ENCODE data around the gene LHCGR. TPM values are rescaled to one million over a fixed set of nuclear protein-coding genes. Genes with fewer than 3 reads are reported as not detected.

The LHCGR gene
- total RNA-seq, 1 donor from 2014 or later: not detected

- no peak overlapping the region for H3K27ac Mint-ChIP-seq (ENCODE audit: unreplicated experiment)
These were observed 35.1 kb upstream of the LHCGR start for GRCh38 chr2:48790407-48791170.

DNA sequence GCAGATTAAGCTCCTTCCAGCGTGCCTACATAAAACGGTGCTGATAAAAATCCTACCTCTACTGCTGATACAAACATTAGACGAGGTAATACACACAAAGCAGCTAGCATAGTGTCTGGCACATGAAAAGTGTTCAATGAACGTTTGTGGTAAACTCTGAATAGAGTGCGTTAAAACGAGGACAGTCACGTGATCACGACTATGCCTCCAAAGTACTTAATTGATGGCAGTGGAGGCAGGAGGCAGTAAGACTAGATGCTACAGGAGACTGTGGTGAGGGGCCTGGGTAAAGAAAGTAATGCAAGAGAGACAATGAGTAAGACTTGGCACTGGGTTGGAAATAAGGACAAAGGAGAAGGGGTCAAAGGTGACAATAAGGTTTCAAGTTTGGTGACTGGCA, 32.1 kb upstream of the LHCGR start:
- H3K27me3 Mint-ChIP-seq (ENCODE audit: unreplicated experiment): peaks cover 36% of the 10 kb centered on the region
- H3K4me1 Mint-ChIP-seq (ENCODE audit: unreplicated experiment): no peaks in the 10 kb centered on the region
- no peaks in the 10 kb centered on the region for H3K36me3 Mint-ChIP-seq (ENCODE audit: unreplicated experiment)
- no peaks in the 10 kb centered on the region for H3K9me3 Mint-ChIP-seq (ENCODE audit: unreplicated experiment)
- no peak for DNase-seq (ENCODE audit: extremely low spot score, unreplicated experiment)
- no peak overlapping the region for H3K4me3 Mint-ChIP-seq (ENCODE audit: unreplicated experiment)
- TF ChIP-seq, protein P1, sequence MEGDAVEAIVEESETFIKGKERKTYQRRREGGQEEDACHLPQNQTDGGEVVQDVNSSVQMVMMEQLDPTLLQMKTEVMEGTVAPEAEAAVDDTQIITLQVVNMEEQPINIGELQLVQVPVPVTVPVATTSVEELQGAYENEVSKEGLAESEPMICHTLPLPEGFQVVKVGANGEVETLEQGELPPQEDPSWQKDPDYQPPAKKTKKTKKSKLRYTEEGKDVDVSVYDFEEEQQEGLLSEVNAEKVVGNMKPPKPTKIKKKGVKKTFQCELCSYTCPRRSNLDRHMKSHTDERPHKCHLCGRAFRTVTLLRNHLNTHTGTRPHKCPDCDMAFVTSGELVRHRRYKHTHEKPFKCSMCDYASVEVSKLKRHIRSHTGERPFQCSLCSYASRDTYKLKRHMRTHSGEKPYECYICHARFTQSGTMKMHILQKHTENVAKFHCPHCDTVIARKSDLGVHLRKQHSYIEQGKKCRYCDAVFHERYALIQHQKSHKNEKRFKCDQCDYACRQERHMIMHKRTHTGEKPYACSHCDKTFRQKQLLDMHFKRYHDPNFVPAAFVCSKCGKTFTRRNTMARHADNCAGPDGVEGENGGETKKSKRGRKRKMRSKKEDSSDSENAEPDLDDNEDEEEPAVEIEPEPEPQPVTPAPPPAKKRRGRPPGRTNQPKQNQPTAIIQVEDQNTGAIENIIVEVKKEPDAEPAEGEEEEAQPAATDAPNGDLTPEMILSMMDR (IDR thresholded peaks at IDR 0.05): no peak
- H3K27ac Mint-ChIP-seq (ENCODE audit: unreplicated experiment): no peak overlapping the region

More at GRCh38 chr2:48790407-48791170, 35.1 kb upstream of the LHCGR start:
- Mint-ChIP-seq H3K4me3 (ENCODE audit: unreplicated experiment) (no peak overlapping the region), H3K27me3 (ENCODE audit: unreplicated experiment) (peaks cover 38% of the 10 kb centered on the region), H3K9me3 (ENCODE audit: unreplicated experiment) (no peaks in the 10 kb centered on the region), H3K36me3 (ENCODE audit: unreplicated experiment) (no peaks in the 10 kb centered on the region), H3K4me1 (ENCODE audit: unreplicated experiment) (no peaks in the 10 kb centered on the region)
- TF ChIP-seq, protein P1 (IDR thresholded peaks at IDR 0.05): no peak
- DNase-seq (ENCODE audit: extremely low spot score, unreplicated experiment): no peak

DNA sequence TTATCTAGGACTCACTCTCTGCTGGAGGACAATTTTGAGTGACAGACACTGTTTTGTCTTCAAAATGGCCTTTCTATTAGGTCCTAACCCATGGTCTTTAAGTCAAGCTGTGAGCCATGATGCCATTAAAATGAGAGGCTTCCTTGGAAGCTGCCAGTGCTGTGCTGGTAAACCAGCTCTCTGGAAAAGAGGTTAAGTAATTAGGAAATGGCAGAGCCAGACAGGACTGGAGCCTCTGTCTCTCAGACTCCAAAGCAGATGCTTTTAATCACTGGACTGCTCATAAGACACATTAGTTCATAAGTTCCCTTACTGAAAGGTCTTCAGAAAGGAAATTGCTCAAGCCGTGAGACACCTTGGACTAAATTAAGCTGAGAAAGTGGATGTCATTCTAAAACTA, 25.8 kb upstream of the LHCGR start:
- Mint-ChIP-seq H3K9me3 (ENCODE audit: unreplicated experiment) (no peaks in the 10 kb centered on the region), H3K27me3 (ENCODE audit: unreplicated experiment) (peaks cover 20% of the 10 kb centered on the region), H3K4me3 (ENCODE audit: unreplicated experiment) (no peak overlapping the region), H3K4me1 (ENCODE audit: unreplicated experiment) (no peaks in the 10 kb centered on the region), H3K27ac (ENCODE audit: unreplicated experiment) (no peak overlapping the region), H3K36me3 (ENCODE audit: unreplicated experiment) (peaks cover 4% of the 10 kb centered on the region)
- TF ChIP-seq, protein P1 (IDR thresholded peaks at IDR 0.05): no peak
- DNase-seq (ENCODE audit: extremely low spot score, unreplicated experiment): no peak

DNA sequence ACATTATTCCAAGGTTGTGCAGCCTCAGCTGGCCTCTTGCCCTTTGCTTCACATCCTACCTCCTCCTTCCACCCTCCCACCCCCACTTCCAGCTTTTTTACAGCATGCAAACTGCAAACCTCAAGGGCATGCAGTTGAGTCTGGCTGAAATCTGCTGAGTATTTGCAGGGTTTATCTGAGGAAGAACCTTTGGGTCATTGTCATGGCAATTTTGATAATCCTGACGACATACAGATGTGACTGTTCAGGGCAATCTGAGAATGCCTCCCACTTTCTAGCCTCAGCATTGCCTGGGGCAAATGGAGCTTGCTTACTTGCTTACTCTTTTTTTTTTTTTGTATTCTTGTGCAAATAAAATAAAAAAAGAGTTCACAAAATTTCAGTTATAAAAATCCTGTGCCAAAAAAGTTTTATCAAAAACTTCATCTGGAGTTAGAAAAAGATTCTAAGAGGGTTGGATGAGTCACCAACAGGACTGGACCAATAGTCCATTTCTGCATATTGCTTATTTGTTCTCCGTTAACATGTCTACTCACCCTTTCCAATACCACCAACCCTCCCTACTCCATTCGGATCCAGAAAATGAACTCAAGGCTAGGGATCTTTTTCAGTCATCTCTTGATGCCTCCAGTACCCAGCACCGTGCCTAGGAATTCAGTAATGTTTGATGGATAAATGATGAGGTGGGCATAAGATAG, 23.6 kb upstream of the LHCGR start:
- TF ChIP-seq, protein P1 (IDR thresholded peaks at IDR 0.05): no peak
- no peak overlapping the region for H3K27ac Mint-ChIP-seq (ENCODE audit: unreplicated experiment)

DNA sequence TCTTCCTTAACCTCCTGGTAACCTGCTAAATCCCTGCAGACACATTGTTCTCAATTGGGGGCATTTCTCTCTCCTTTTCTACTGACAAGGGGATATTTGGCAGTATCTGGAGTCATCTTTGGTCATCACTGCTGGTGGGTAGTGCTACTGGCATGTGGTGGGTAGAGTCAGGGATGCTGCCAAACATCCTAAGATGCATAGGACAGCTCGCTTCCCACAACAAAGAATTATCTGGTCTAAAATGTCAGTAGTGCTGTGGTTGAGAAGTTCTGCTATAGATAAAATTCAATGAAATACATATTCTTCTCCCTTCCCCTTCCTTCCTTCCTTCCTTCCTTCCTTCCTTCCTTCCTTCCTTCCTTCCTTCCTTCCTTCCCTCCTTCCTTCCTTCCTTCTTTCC, 18.7 kb upstream of the LHCGR start:
- Mint-ChIP-seq H3K27ac (ENCODE audit: unreplicated experiment) (no peak overlapping the region), H3K36me3 (ENCODE audit: unreplicated experiment) (peaks cover 4% of the 10 kb centered on the region), H3K27me3 (ENCODE audit: unreplicated experiment) (peaks cover 41% of the 10 kb centered on the region), H3K9me3 (ENCODE audit: unreplicated experiment) (no peaks in the 10 kb centered on the region), H3K4me3 (ENCODE audit: unreplicated experiment) (no peak overlapping the region), H3K4me1 (ENCODE audit: unreplicated experiment) (no peaks in the 10 kb centered on the region)
- DNase-seq (ENCODE audit: extremely low spot score, unreplicated experiment): no peak
- TF ChIP-seq, protein P1 (IDR thresholded peaks at IDR 0.05): no peak

More for the DNA sequence above, 23.6 kb upstream of the LHCGR start:
- Mint-ChIP-seq H3K36me3 (ENCODE audit: unreplicated experiment) (peaks cover 4% of the 10 kb centered on the region), H3K27me3 (ENCODE audit: unreplicated experiment) (peaks cover 29% of the 10 kb centered on the region), H3K9me3 (ENCODE audit: unreplicated experiment) (no peaks in the 10 kb centered on the region), H3K4me3 (ENCODE audit: unreplicated experiment) (no peak overlapping the region), H3K4me1 (ENCODE audit: unreplicated experiment) (no peaks in the 10 kb centered on the region)
- no peak for DNase-seq (ENCODE audit: extremely low spot score, unreplicated experiment)

Measured in osteocyte (in vitro differentiated cells).